Measurements from ENCODE around the gene STK32B.
"Not testable (repeated sequence)": the region's sequence is repeated elsewhere in the genome, so short reads cannot be mapped to it uniquely, and the experiment has no call there.

The STK32B gene

GRCh38 chr4:5266991-5267390 is 215.7 kb downstream of the STK32B start:
- no peaks in the 10 kb centered on the region for H3K9me3 ChIP-seq (ENCODE audit: control insufficient read depth, low read length)
- 89 to 94% methylated on average over 1 to 2 of the region's 2 CpGs for WGBS, 2 experiments
- H3K27ac ChIP-seq (ENCODE audit: insufficient read depth, low read depth, low read length, poor library complexity, severe bottlenecking) = no peak overlapping the region
- no peaks in the 10 kb centered on the region for H3K27me3 ChIP-seq (ENCODE audit: control insufficient read depth, insufficient read depth, low read length, poor library complexity, severe bottlenecking)
- H3K4me1 ChIP-seq (ENCODE audit: control insufficient read depth, insufficient read depth, low read length) = no peaks in the 10 kb centered on the region
- H3K36me3 ChIP-seq (ENCODE audit: control insufficient read depth, insufficient read depth, low read length) = no peaks in the 10 kb centered on the region
- H3K4me3 ChIP-seq (ENCODE audit: insufficient read depth, low read depth, low read length) = no peak overlapping the region

- Histone ChIP-seq H3K4me1 (ENCODE audit: control insufficient read depth, insufficient read depth, low read length) (no peaks in the 10 kb centered on the region), H3K27me3 (ENCODE audit: control insufficient read depth, insufficient read depth, low read length, poor library complexity, severe bottlenecking) (no peaks in the 10 kb centered on the region), H3K9me3 (ENCODE audit: control insufficient read depth, low read length) (no peaks in the 10 kb centered on the region), H3K36me3 (ENCODE audit: control insufficient read depth, insufficient read depth, low read length) (no peaks in the 10 kb centered on the region), H3K4me3 (ENCODE audit: insufficient read depth, low read depth, low read length) (no peak overlapping the region), H3K27ac (ENCODE audit: insufficient read depth, low read depth, low read length, poor library complexity, severe bottlenecking) (no peak overlapping the region)
- 94 to 97% methylated on average over 8 of the region's 8 CpGs for WGBS, 2 experiments
These were observed 216.1 kb downstream of the STK32B start for GRCh38 chr4:5267408-5267807.

- H3K4me1 ChIP-seq (ENCODE audit: control insufficient read depth, insufficient read depth, low read length) = no peaks in the 10 kb centered on the region
- H3K4me3 ChIP-seq (ENCODE audit: insufficient read depth, low read depth, low read length) = no peak overlapping the region
- H3K36me3 ChIP-seq (ENCODE audit: control insufficient read depth, insufficient read depth, low read length) = no peaks in the 10 kb centered on the region
- H3K27me3 ChIP-seq (ENCODE audit: control insufficient read depth, insufficient read depth, low read length, poor library complexity, severe bottlenecking) = no peaks in the 10 kb centered on the region
- H3K9me3 ChIP-seq (ENCODE audit: control insufficient read depth, low read length) = no peaks in the 10 kb centered on the region
- no peak overlapping the region for H3K27ac ChIP-seq (ENCODE audit: insufficient read depth, low read depth, low read length, poor library complexity, severe bottlenecking)
- WGBS, 2 experiments = 94 to 95% methylated on average over 11 of the region's 11 CpGs
These were observed 225.3 kb downstream of the STK32B start for GRCh38 chr4:5276475-5277075.

- Histone ChIP-seq H3K4me3 (ENCODE audit: insufficient read depth, low read depth, low read length) (no peak overlapping the region), H3K27ac (ENCODE audit: insufficient read depth, low read depth, low read length, poor library complexity, severe bottlenecking) (no peak overlapping the region), H3K4me1 (ENCODE audit: control insufficient read depth, insufficient read depth, low read length) (no peaks in the 10 kb centered on the region), H3K36me3 (ENCODE audit: control insufficient read depth, insufficient read depth, low read length) (no peaks in the 10 kb centered on the region), H3K27me3 (ENCODE audit: control insufficient read depth, insufficient read depth, low read length, poor library complexity, severe bottlenecking) (no peaks in the 10 kb centered on the region), H3K9me3 (ENCODE audit: control insufficient read depth, low read length) (no peaks in the 10 kb centered on the region)
- WGBS, 2 experiments = 96 to 100% methylated on average over 2 of the region's 2 CpGs
These were observed 225.8 kb downstream of the STK32B start for GRCh38 chr4:5277079-5277478.

- Histone ChIP-seq H3K27ac (ENCODE audit: insufficient read depth, low read depth, low read length, poor library complexity, severe bottlenecking) (no peak overlapping the region), H3K36me3 (ENCODE audit: control insufficient read depth, insufficient read depth, low read length) (no peaks in the 10 kb centered on the region), H3K4me1 (ENCODE audit: control insufficient read depth, insufficient read depth, low read length) (no peaks in the 10 kb centered on the region), H3K27me3 (ENCODE audit: control insufficient read depth, insufficient read depth, low read length, poor library complexity, severe bottlenecking) (no peaks in the 10 kb centered on the region), H3K9me3 (ENCODE audit: control insufficient read depth, low read length) (no peaks in the 10 kb centered on the region), H3K4me3 (ENCODE audit: insufficient read depth, low read depth, low read length) (no peak overlapping the region)
- WGBS, 2 experiments = 91 to 92% methylated on average over 4 of the region's 4 CpGs
These were observed 226.9 kb downstream of the STK32B start for GRCh38 chr4:5278213-5278612.

GRCh38 chr4:5280069-5280468 is 228.8 kb downstream of the STK32B start:
- H3K36me3 ChIP-seq (ENCODE audit: control insufficient read depth, insufficient read depth, low read length); H3K27me3 ChIP-seq (ENCODE audit: control insufficient read depth, insufficient read depth, low read length, poor library complexity, severe bottlenecking); H3K4me1 ChIP-seq (ENCODE audit: control insufficient read depth, insufficient read depth, low read length); H3K27ac ChIP-seq (ENCODE audit: insufficient read depth, low read depth, low read length, poor library complexity, severe bottlenecking); H3K4me3 ChIP-seq (ENCODE audit: insufficient read depth, low read depth, low read length); H3K9me3 ChIP-seq (ENCODE audit: control insufficient read depth, low read length): not testable (repeated sequence)
- 88 to 91% methylated on average over 1 of the region's 1 CpG for WGBS, 2 experiments

GRCh38 chr4:5280828-5281227 is 229.5 kb downstream of the STK32B start:
- H3K27ac ChIP-seq (ENCODE audit: insufficient read depth, low read depth, low read length, poor library complexity, severe bottlenecking) = no peak overlapping the region
- H3K4me3 ChIP-seq (ENCODE audit: insufficient read depth, low read depth, low read length) = no peak overlapping the region
- H3K27me3 ChIP-seq (ENCODE audit: control insufficient read depth, insufficient read depth, low read length, poor library complexity, severe bottlenecking) = no peaks in the 10 kb centered on the region
- H3K4me1 ChIP-seq (ENCODE audit: control insufficient read depth, insufficient read depth, low read length) = no peaks in the 10 kb centered on the region
- H3K9me3 ChIP-seq (ENCODE audit: control insufficient read depth, low read length) = no peaks in the 10 kb centered on the region
- H3K36me3 ChIP-seq (ENCODE audit: control insufficient read depth, insufficient read depth, low read length) = no peaks in the 10 kb centered on the region
- WGBS, 2 experiments = 86 to 88% methylated on average over 4 of the region's 4 CpGs

- H3K27me3 ChIP-seq (ENCODE audit: control insufficient read depth, insufficient read depth, low read length, poor library complexity, severe bottlenecking) = no peaks in the 10 kb centered on the region
These were observed 232.6 kb downstream of the STK32B start for GRCh38 chr4:5283837-5284236.

GRCh38 chr4:5284517-5284916 is 233.2 kb downstream of the STK32B start:
- Histone ChIP-seq H3K27ac (ENCODE audit: insufficient read depth, low read depth, low read length, poor library complexity, severe bottlenecking) (no peak overlapping the region), H3K36me3 (ENCODE audit: control insufficient read depth, insufficient read depth, low read length) (no peaks in the 10 kb centered on the region), H3K9me3 (ENCODE audit: control insufficient read depth, low read length) (no peaks in the 10 kb centered on the region), H3K27me3 (ENCODE audit: control insufficient read depth, insufficient read depth, low read length, poor library complexity, severe bottlenecking) (no peaks in the 10 kb centered on the region), H3K4me3 (ENCODE audit: insufficient read depth, low read depth, low read length) (no peak overlapping the region), H3K4me1 (ENCODE audit: control insufficient read depth, insufficient read depth, low read length) (no peaks in the 10 kb centered on the region)
- WGBS, 2 experiments = 87 to 91% methylated on average over 5 to 6 of the region's 7 CpGs

More at GRCh38 chr4:5283837-5284236, 232.6 kb downstream of the STK32B start:
- Histone ChIP-seq H3K36me3 (ENCODE audit: control insufficient read depth, insufficient read depth, low read length) (no peaks in the 10 kb centered on the region), H3K9me3 (ENCODE audit: control insufficient read depth, low read length) (no peaks in the 10 kb centered on the region), H3K27ac (ENCODE audit: insufficient read depth, low read depth, low read length, poor library complexity, severe bottlenecking) (no peak overlapping the region), H3K4me1 (ENCODE audit: control insufficient read depth, insufficient read depth, low read length) (no peaks in the 10 kb centered on the region), H3K4me3 (ENCODE audit: insufficient read depth, low read depth, low read length) (no peak overlapping the region)
- WGBS, 2 experiments = 88% methylated on average over 1 of the region's 2 CpGs; no CpG with 5 or more reads in 1 of the 2 experiments

- H3K27me3 ChIP-seq (ENCODE audit: control insufficient read depth, insufficient read depth, low read length, poor library complexity, severe bottlenecking) = no peaks in the 10 kb centered on the region
- no peaks in the 10 kb centered on the region for H3K4me1 ChIP-seq (ENCODE audit: control insufficient read depth, insufficient read depth, low read length)
- H3K27ac ChIP-seq (ENCODE audit: insufficient read depth, low read depth, low read length, poor library complexity, severe bottlenecking) = no peak overlapping the region
- no peak overlapping the region for H3K4me3 ChIP-seq (ENCODE audit: insufficient read depth, low read depth, low read length)
- no peaks in the 10 kb centered on the region for H3K9me3 ChIP-seq (ENCODE audit: control insufficient read depth, low read length)
- H3K36me3 ChIP-seq (ENCODE audit: control insufficient read depth, insufficient read depth, low read length) = no peaks in the 10 kb centered on the region
- WGBS, 2 experiments = 96% methylated on average over 3 to 4 of the region's 4 CpGs
These were observed 240.8 kb downstream of the STK32B start for GRCh38 chr4:5292101-5292500.

Data from ectodermal cell (in vitro differentiated cells).